GM12892 (cell line): ENCODE data around the gene GYS1.
"Not testable (repeated sequence)": the region's sequence is repeated elsewhere in the genome, so short reads cannot be mapped to it uniquely, and the experiment has no call there.

Experiments
- POLR2A ChIP-seq: IDR thresholded peaks from 2 replicates; pipeline ENCODE4 v1.6.1; 2011; ENCODE audit warnings: low read depth, low read length, control low read depth
- POLR2AphosphoS5 ChIP-seq: IDR thresholded peaks from 2 replicates; pipeline ENCODE4 v1.6.1; 2011; ENCODE audit warnings: low read depth, low read length, control low read depth
- TAF1 ChIP-seq: IDR thresholded peaks from 2 replicates; pipeline ENCODE4 v1.6.1; 2011; ENCODE audit warnings: low read depth, mild to moderate bottlenecking, control low read depth, low read length, borderline replicate concordance

DNA sequence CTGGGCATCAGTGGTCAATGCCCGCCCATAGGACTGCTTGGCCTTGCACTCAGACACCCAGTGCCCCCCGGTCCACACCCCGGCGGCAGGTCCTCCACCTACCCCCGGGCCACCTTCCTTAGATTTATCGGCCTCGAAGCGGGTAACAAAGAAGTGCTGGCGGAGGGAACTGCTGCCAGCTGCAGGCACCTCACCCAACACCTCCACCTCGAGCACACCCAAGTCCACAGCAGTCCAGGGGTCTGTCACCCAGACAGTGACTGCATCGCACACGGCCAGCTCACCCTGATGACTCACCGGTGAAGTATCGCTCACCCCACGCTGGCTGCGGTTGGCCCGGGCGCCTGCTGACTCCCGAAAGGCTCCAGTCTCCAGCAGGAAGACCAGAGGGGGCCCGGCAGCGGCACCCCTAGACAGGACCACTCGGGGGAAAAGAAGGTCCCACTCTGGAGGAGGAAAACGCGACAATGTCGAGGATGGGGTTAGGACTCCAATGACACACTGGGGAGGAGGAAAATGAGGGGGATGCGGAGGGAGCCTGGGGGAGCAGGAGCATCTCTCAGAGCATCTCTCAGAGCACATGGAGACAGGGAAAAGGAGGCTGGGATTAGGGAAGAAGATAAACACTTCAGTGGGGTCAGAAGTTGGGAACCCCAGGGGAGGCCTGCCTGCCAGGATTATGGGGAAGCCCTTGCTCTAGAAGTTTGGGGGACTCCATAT, 45.6 kb upstream of the GYS1 start:
- TF ChIP-seq POLR2AphosphoS5, TAF1, POLR2A: not testable (repeated sequence)
